ENCODE measurements around the gene WDR75. TPM values are rescaled to one million over a fixed set of nuclear protein-coding genes. Genes with fewer than 3 reads are reported as not detected.

WDR75 gene
- total RNA-seq, 1 experiment from 2014 or later = 288 TPM

DNA sequence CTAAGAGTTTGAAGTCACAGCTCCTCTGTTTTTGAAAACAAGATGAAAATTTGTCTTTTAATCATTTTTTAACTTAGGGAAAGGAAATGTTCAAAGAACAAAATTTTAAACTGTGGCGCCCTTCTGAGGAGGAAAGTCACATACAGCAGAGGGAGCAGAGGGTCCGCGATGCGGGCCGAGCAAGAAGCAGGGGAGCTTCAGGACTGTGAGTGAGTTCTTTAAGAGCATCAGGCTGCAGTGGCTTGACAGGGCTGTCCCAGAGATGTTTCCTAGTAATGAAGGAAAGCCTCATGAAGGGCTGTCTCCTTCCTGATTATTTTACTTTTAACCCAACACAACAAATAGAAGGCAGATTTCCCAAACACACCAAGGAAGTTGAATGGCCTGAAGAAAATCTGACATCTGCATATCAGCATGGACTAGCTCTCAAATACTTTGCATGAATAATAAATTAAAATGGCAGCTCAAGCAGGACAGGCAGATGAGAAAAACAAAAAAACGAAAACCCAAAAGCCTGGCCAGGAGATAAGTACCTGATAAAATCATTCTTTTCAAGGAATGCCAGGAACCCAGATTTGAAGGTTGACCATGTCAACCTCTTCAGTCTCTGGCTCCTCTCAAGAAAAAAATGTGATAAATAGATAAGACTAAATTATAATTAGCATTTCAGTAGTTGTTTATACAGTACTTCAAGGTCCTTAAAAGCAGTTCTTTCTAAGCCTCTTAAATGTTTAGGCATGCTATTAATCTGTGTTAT, 78.5 kb downstream of the WDR75 start:
- H3K4me1 ChIP-seq = peaks cover 7% of the 10 kb centered on the region; the same call in 1 of the 2 replicates
- no peak overlapping the region for H3K4me3 ChIP-seq
- H3K27me3 ChIP-seq = no peaks in the 10 kb centered on the region
- H3K27ac ChIP-seq = no peak overlapping the region
- no peak for DNase-seq
- H3K36me3 ChIP-seq = no peaks in the 10 kb centered on the region
- no peaks in the 10 kb centered on the region for H3K9me3 ChIP-seq (replicated peaks)

DNA sequence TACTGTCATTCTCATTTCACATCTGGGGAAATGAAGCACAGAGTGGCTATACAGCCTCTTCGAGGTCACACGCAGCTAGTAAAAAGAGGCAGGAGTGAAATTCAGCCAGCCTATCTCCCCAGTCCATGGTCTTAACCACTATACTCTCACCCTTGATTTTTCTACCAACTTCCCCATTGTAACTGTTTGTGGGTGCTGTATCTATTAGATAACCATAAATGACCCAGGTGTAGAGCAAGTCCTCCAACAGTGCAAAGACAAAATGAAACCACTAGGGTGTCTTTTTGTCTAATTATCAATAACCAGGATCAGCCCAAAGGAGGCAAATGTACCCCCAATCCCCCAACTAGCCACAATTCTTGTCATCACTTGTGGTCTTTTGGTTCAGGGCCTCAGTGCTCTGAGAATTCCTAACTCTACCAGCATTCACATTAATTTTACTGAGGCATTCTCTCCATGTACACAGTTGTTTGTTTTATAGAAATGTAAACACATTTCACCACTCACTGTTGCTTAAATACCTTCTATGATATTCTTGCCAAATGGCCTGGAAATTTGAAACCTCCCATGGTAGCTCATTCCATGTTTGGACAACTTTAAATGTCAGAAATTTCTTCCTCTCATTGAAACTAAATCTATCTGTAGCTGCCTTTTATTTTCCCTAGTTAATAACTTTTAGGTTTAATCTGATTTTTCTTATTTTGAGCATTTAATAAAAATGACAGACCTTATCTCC, 80.6 kb downstream of the WDR75 start:
- H3K27me3 ChIP-seq = no peaks in the 10 kb centered on the region
- peaks cover 7% of the 10 kb centered on the region; the same call in 1 of the 2 replicates for H3K4me1 ChIP-seq
- H3K36me3 ChIP-seq = no peaks in the 10 kb centered on the region
- H3K9me3 ChIP-seq (replicated peaks) = no peaks in the 10 kb centered on the region
- H3K27ac ChIP-seq = no peak overlapping the region
- DNase-seq = no peak
- no peak overlapping the region for H3K4me3 ChIP-seq

DNA sequence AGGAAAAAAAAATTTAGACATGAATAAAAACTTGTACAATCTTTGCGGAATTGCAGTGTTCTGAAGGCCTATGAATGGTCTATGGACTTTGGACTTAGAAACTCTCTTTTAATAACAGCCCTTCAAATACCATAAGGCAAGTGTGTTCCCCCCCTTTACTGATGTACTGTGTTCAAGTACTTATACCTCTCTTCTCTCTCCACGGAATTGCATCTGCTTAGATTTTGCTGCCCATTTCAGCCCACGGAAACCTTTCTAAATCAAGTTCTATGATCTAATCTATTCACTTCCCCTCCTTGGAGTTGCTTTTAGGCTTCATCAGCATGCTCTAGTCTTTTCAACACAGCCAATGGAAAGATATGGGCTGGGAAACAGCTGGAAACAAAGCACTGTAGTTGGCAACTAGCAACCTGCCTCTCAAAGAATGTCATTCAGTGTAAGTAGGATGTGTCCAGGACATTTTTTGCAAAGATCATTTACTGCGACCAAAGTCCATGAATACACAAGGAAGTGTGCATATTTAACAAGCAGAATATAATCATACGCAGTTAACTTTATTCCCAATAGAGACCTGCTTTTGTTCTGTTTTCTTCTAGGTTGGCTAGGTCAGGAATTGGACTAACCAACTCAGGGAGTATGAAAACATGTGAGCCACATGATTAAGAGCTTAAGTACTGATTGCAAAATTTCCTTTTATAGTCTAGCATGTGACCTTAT, 81.3 kb downstream of the WDR75 start:
- no peak for DNase-seq
- Histone ChIP-seq H3K4me3 (no peak overlapping the region), H3K27ac (no peak overlapping the region), H3K4me1 (peaks cover 13% of the 10 kb centered on the region), H3K36me3 (no peaks in the 10 kb centered on the region), H3K27me3 (no peaks in the 10 kb centered on the region), H3K9me3 (replicated peaks) (no peaks in the 10 kb centered on the region)

DNA sequence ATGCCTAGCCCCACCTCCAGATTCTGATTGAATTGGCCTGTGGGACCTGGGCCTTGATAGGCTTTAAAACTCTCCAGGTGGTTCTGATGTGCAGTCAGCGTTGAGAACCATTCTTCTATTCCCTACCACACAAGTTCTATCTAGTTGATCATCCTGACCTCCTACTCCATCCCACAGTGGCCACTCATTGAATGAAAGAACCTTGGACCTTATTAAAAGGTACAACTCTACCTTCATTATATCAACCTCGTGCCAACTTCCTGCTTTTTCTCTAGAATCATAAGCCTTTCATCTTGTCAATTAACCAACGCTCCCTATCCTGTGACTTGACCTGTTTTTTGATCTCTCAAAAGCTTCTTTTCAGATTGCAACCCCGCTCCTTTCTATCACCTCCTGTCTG, 83.5 kb downstream of the WDR75 start:
- H3K4me3 ChIP-seq = no peak overlapping the region
- no peaks in the 10 kb centered on the region for H3K36me3 ChIP-seq
- H3K27me3 ChIP-seq = no peaks in the 10 kb centered on the region
- H3K4me1 ChIP-seq = peaks cover 23% of the 10 kb centered on the region
- no peaks in the 10 kb centered on the region for H3K9me3 ChIP-seq (replicated peaks)
- DNase-seq = no peak
- H3K27ac ChIP-seq = no peak overlapping the region

Other genes with a start within 250 kb of the WDR75 start
- gene SLC40A1, start 139.3 kb downstream of the WDR75 start, total RNA-seq (2014; rRNA removed; shearing (Covaris generic)) = 44.9 and 48.3 TPM in 2 replicates
- 165 and 177 TPM in 2 replicates for gene ASNSD1, start 220.0 kb downstream of the WDR75 start, total RNA-seq (2014; rRNA removed; shearing (Covaris generic))
- gene ANKAR, start 233.2 kb downstream of the WDR75 start, total RNA-seq (2014; rRNA removed; shearing (Covaris generic)) = 9.5 and 13.5 TPM in 2 replicates

Data from SJCRH30 (cell line).